GM23248 (cell line): ENCODE results near the gene CHST11.

Source experiments
- EZH2 ChIP-seq: fragments of 200-600 bp; sonication (generic); IDR thresholded peaks from 2 replicates; pipeline ENCODE4 v1.6.1; 2018; ENCODE audit warnings: antibody characterized with exemption, mild to moderate bottlenecking; ENCODE audit not compliant: insufficient read depth, poor library complexity, severe bottlenecking
- EZH2phosphoT487 ChIP-seq: fragments of 200-600 bp; sonication (generic); IDR thresholded peaks from 2 replicates; pipeline ENCODE4 v1.6.1; 2018; ENCODE audit warnings: antibody characterized with exemption, moderate library complexity, mild to moderate bottlenecking, low read depth; ENCODE audit not compliant: insufficient read depth

GRCh38 chr12:104588047-104588920 lies 131.5 kb downstream of the CHST11 start:
- TF ChIP-seq EZH2 (no peak), EZH2phosphoT487 (no peak)
